Activated naive CD4-positive, alpha-beta T cell treated with anti-CD3 and anti-CD28 coated beads for 36 hours (primary cell): ENCODE results near the gene JAZF1. TPM values are rescaled to one million over a fixed set of nuclear protein-coding genes. Genes with fewer than 3 reads are reported as not detected.
"Not testable (repeated sequence)": the region's sequence is repeated elsewhere in the genome, so short reads cannot be mapped to it uniquely, and the experiment has no call there.

ENCODE experiments used
- CTCF ChIA-PET: fragments of 350-600 bp; sonication (Branson Sonifier 250); formaldehyde crosslinking; loops from one replicate; lab custom pipeline; 2021; ENCODE audit warnings: antibody characterized with exemption; lab: Charles Lee
- DNase-seq: peaks from one replicate; pipeline ENCODE4 v3.0.0-alpha.2; 2020
- H3K27ac Mint-ChIP-seq: one replicate; pipeline ENCODE4 v1.8.0; 2021; ENCODE audit warnings: mild to moderate bottlenecking, mixed read lengths
- H3K27me3 Mint-ChIP-seq: one replicate; pipeline ENCODE4 v1.8.0; 2021; ENCODE audit warnings: low read depth, mixed read lengths
- H3K36me3 Mint-ChIP-seq: one replicate; pipeline ENCODE4 v1.8.0; 2021; ENCODE audit warnings: low read depth, mixed read lengths
- H3K4me1 Mint-ChIP-seq: one replicate; pipeline ENCODE4 v1.8.0; 2021; ENCODE audit warnings: low read depth, mixed read lengths
- H3K4me3 Mint-ChIP-seq: one replicate; pipeline ENCODE4 v1.8.0; 2021; ENCODE audit warnings: mild to moderate bottlenecking, moderate library complexity, mixed read lengths
- H3K9me3 Mint-ChIP-seq: one replicate; pipeline ENCODE4 v1.8.0; 2021; ENCODE audit warnings: mixed read lengths
- intact Hi-C: fragments of 100-400 bp; cut with micrococcal nuclease; formaldehyde crosslinking; loops from one replicate; pipeline ENCODE4 v1.15.1; 2023
- total RNA-seq, 2 experiments: library from RNA; stranded (reverse); gene quantifications; one replicate each; pipeline ENCODE4 v1.2.3, GENCODE V29; 2021

JAZF1 gene
- total RNA-seq, 2 experiments from 2014 or later, result 3.4 to 4.7 TPM

GRCh38 chr7:27929127-27929526, 251.5 kb downstream of the JAZF1 start:
- no peaks in the 10 kb centered on the region for H3K9me3 Mint-ChIP-seq
- intact Hi-C loops, result loop anchor here (10.0 kb wide), 2 partner anchors 166 to 354 kb away; no protein-coding TSS in a partner anchor
- H3K36me3 Mint-ChIP-seq, result no peaks in the 10 kb centered on the region
- CTCF ChIA-PET, result interaction anchor here (0.6 kb wide), 1 partner anchor 459 kb away, joined by 3 read pairs; no protein-coding TSS in a partner anchor
- no peaks in the 10 kb centered on the region for H3K27me3 Mint-ChIP-seq
- no peak overlapping the region for H3K27ac Mint-ChIP-seq
- no peaks in the 10 kb centered on the region for H3K4me1 Mint-ChIP-seq
- no peak overlapping the region for H3K4me3 Mint-ChIP-seq
- no peak for DNase-seq

DNA sequence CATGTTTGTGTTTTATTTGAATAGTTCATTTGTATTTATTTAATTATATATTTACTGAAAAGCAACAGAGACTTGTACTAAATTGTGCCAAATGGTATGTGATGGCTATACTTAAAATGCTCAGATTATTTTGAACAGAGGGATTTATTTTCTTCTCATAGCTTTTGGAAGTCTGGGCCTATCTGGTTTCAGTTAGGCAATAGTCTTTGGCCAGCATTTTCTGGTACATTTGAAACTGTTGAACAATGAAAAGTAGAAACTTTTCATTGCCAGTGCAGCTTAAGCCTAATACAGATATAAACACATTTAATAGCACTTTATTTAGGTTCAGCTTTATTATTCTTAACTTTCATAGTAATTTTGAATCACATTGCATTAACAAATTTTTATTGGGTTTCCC, 252.6 kb downstream of the JAZF1 start:
- CTCF ChIA-PET, result interaction anchor here (0.6 kb wide), 1 partner anchor 163 kb away, joined by 3 read pairs; no protein-coding TSS in a partner anchor
- H3K36me3 Mint-ChIP-seq, result no peaks in the 10 kb centered on the region
- no peaks in the 10 kb centered on the region for H3K4me1 Mint-ChIP-seq
- H3K4me3 Mint-ChIP-seq, result no peak overlapping the region
- no peak for DNase-seq
- H3K27ac Mint-ChIP-seq, result no peak overlapping the region
- intact Hi-C loops, result loop anchor here (10.0 kb wide), 2 partner anchors 167 to 353 kb away; no protein-coding TSS in a partner anchor
- no peaks in the 10 kb centered on the region for H3K27me3 Mint-ChIP-seq
- H3K9me3 Mint-ChIP-seq, result no peaks in the 10 kb centered on the region

DNA sequence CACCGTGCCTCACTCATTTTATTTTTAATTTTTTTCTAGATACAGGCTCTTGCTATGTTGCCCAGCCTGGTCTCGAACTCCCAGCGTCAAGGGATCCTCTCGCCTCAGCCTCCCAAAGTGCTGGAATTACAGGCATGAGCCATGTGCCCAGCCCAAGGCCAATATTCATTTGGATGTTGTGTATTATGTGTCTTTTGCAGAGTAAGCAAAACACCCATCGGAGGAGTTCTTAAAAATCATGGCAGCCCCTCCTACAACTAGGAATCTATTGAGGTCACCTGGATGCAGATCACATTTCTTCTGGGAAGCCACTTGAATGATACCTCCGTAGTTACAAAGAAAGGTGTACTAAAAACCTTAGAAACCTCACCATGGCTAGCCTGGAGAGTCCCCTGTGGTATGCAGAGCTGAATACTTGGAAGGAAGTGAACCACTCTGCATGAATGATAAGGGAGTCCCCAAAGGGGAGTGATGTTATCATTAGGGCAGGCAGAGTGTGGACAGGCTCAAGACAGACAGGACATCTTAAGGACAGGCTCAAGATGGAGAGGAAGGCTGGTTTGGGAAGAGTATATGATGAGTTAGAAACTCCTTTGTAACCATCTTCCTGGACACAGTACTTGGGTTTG, 254.9 kb downstream of the JAZF1 start:
- no peak overlapping the region for H3K4me3 Mint-ChIP-seq
- CTCF ChIA-PET, result no interaction called here
- no peaks in the 10 kb centered on the region for H3K36me3 Mint-ChIP-seq
- no peaks in the 10 kb centered on the region for H3K27me3 Mint-ChIP-seq
- no peak overlapping the region for H3K27ac Mint-ChIP-seq
- intact Hi-C loops, result loop anchor here (10.0 kb wide), 2 partner anchors 169 to 351 kb away; no protein-coding TSS in a partner anchor
- DNase-seq, result no peak
- peaks cover 4% of the 10 kb centered on the region for H3K4me1 Mint-ChIP-seq
- H3K9me3 Mint-ChIP-seq, result no peaks in the 10 kb centered on the region

DNA sequence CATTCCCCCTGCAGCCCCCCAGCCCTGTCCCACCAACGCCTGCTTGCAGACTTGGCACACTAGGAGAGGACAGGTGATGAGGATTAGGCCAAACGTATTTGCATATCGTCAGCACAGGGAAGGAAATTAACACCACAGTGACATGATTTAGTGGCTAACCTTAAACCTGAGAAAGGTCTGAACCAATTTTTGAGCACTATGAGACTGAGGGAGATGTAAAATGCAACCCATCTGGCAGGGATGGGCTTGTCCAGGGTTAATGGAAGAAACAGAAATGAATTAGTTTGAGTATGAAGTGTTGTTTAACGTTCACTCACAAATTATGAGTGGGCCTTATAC, 257.0 kb downstream of the JAZF1 start:
- no peaks in the 10 kb centered on the region for H3K27me3 Mint-ChIP-seq
- no peaks in the 10 kb centered on the region for H3K36me3 Mint-ChIP-seq
- CTCF ChIA-PET, result no interaction called here
- DNase-seq, result no peak
- H3K9me3 Mint-ChIP-seq, result no peaks in the 10 kb centered on the region
- no peak overlapping the region for H3K4me3 Mint-ChIP-seq
- peaks cover 4% of the 10 kb centered on the region for H3K4me1 Mint-ChIP-seq
- intact Hi-C loops, result loop anchor here (10.0 kb wide), 2 partner anchors 171 to 349 kb away; no protein-coding TSS in a partner anchor
- no peak overlapping the region for H3K27ac Mint-ChIP-seq

DNA sequence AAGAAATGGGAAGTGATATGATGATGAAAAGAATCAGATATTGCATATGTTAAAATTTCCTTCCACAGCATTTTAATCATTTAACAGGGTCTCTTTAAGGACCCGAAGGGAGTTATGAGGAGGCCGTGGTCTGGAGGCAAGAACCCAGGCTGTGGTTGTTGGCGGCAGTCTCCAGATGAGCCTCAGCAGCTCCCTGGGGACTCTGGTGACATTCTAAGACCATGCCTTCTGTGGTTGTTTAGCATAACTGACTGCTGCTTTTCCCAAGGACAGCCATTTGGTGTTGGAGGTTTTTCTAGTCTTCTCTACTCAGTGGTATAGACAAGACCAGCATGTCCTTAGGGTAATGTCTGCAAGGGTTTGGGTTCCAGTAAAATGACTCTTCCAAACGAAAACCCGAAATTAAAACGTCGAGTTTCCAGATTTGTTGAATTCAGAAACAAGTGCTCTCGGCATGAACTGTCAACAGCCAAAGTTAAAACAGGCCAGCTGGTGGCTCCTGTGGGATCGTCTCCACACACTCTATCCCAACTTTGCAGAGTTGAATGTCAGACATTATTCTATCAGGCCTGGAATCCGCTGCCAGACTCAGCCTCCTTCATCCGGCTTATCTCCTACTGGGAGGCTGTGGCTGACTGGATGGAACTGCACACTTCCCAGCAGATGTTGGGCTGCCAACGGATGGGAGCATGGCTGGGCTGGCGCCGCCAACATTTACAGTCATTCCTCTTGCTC, 257.5 kb downstream of the JAZF1 start:
- no peaks in the 10 kb centered on the region for H3K27me3 Mint-ChIP-seq
- intact Hi-C loops, result loop anchor here (10.0 kb wide), 2 partner anchors 172 to 348 kb away; no protein-coding TSS in a partner anchor
- CTCF ChIA-PET, result no interaction called here
- peaks cover 4% of the 10 kb centered on the region for H3K4me1 Mint-ChIP-seq
- no peaks in the 10 kb centered on the region for H3K9me3 Mint-ChIP-seq
- no peak for DNase-seq
- no peaks in the 10 kb centered on the region for H3K36me3 Mint-ChIP-seq
- no peak overlapping the region for H3K27ac Mint-ChIP-seq
- H3K4me3 Mint-ChIP-seq, result no peak overlapping the region

DNA sequence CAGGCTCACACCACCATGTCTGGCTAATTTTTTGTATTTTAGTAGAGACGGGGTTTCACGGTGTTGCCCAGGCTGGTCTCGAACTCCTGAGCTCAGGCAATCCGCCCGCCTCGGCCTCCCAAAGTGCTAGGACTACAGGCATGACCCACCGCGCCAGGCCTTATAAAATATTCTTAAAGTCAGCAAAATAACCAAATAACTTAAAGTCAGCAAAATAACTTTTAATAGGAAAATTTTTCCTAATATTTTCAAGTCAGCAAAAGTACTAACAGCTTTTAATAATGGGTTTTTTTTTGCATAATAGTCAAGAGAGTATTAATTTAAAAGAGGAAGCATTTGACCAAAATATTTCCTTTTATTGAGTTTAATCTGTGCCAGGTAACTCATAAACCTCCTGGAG, 258.2 kb downstream of the JAZF1 start:
- H3K27ac Mint-ChIP-seq, H3K27me3 Mint-ChIP-seq, H3K9me3 Mint-ChIP-seq, H3K4me1 Mint-ChIP-seq, H3K4me3 Mint-ChIP-seq, DNase-seq, H3K36me3 Mint-ChIP-seq: not testable (repeated sequence)
- intact Hi-C loops, result loop anchor here (10.0 kb wide), 2 partner anchors 172 to 348 kb away; no protein-coding TSS in a partner anchor
- CTCF ChIA-PET, result interaction anchor here (1.0 kb wide), 1 partner anchor 723 kb away, joined by 3 read pairs; no protein-coding TSS in a partner anchor

- Mint-ChIP-seq H3K4me3 (no peak overlapping the region), H3K9me3 (peaks cover 1% of the 10 kb centered on the region), H3K36me3 (no peaks in the 10 kb centered on the region), H3K27me3 (no peaks in the 10 kb centered on the region), H3K4me1 (peaks cover 4% of the 10 kb centered on the region), H3K27ac (no peak overlapping the region)
- CTCF ChIA-PET, result interaction anchor here (0.5 to 2.1 kb wide), 14 partner anchors 24 to 725 kb away, joined by 3 to 9 read pairs (median 4); no protein-coding TSS in a partner anchor
- intact Hi-C loops, result loop anchor here (1.0 to 10.0 kb wide), 8 partner anchors 20 to 725 kb away; no protein-coding TSS in a partner anchor
- DNase-seq, result peak; percentile 48
These were observed 259.3 kb downstream of the JAZF1 start for GRCh38 chr7:27921081-27921836.

GRCh38 chr7:27920281-27920946, 260.2 kb downstream of the JAZF1 start:
- Mint-ChIP-seq H3K36me3 (no peaks in the 10 kb centered on the region), H3K9me3 (peaks cover 1% of the 10 kb centered on the region), H3K4me1 (peaks cover 4% of the 10 kb centered on the region), H3K27ac (no peak overlapping the region), H3K27me3 (no peaks in the 10 kb centered on the region), H3K4me3 (no peak overlapping the region)
- intact Hi-C loops, result loop anchor here (2.0 to 10.0 kb wide), 4 partner anchors 100 to 710 kb away; no protein-coding TSS in a partner anchor
- CTCF ChIA-PET, result interaction anchor here (0.6 to 2.1 kb wide), 10 partner anchors 25 to 724 kb away, joined by 3 to 9 read pairs (median 4); no protein-coding TSS in a partner anchor
- no peak for DNase-seq

GRCh38 chr7:27918503-27918902, 262.1 kb downstream of the JAZF1 start:
- Mint-ChIP-seq H3K4me3 (no peak overlapping the region), H3K4me1 (peaks cover 4% of the 10 kb centered on the region), H3K27me3 (no peaks in the 10 kb centered on the region), H3K27ac (no peak overlapping the region), H3K36me3 (no peaks in the 10 kb centered on the region), H3K9me3 (peaks cover 1% of the 10 kb centered on the region)
- DNase-seq, result no peak
- intact Hi-C loops, result no loop called here
- CTCF ChIA-PET, result interaction anchor here (0.5 to 1.3 kb wide), 6 partner anchors 11 to 687 kb away, joined by 3 to 4 read pairs (median 3); no protein-coding TSS in a partner anchor

GRCh38 chr7:27917774-27918314, 262.8 kb downstream of the JAZF1 start:
- no peak for DNase-seq
- intact Hi-C loops, result no loop called here
- no peaks in the 10 kb centered on the region for H3K36me3 Mint-ChIP-seq
- H3K27ac Mint-ChIP-seq, result no peak overlapping the region
- peaks cover 4% of the 10 kb centered on the region for H3K4me1 Mint-ChIP-seq
- H3K4me3 Mint-ChIP-seq, result no peak overlapping the region
- no peaks in the 10 kb centered on the region for H3K27me3 Mint-ChIP-seq
- peaks cover 1% of the 10 kb centered on the region for H3K9me3 Mint-ChIP-seq
- CTCF ChIA-PET, result interaction anchor here (0.5 to 1.3 kb wide), 5 partner anchors 11 to 686 kb away, joined by 3 to 4 read pairs (median 3); no protein-coding TSS in a partner anchor

- H3K36me3 Mint-ChIP-seq, result no peaks in the 10 kb centered on the region
- peaks cover 4% of the 10 kb centered on the region for H3K4me1 Mint-ChIP-seq
- peaks cover 1% of the 10 kb centered on the region for H3K9me3 Mint-ChIP-seq
- no peaks in the 10 kb centered on the region for H3K27me3 Mint-ChIP-seq
- CTCF ChIA-PET, result interaction anchor here (1.2 kb wide), 1 partner anchor 103 kb away, joined by 3 read pairs; no protein-coding TSS in a partner anchor
- H3K27ac Mint-ChIP-seq, result no peak overlapping the region
- DNase-seq, result no peak
- intact Hi-C loops, result no loop called here
- no peak overlapping the region for H3K4me3 Mint-ChIP-seq
These were observed 263.5 kb downstream of the JAZF1 start for GRCh38 chr7:27917119-27917518.
